Measurements from ENCODE around the gene NCKAP1. TPM values are rescaled to one million over a fixed set of nuclear protein-coding genes. Genes with fewer than 3 reads are reported as not detected.
"Not testable (repeated sequence)": the region's sequence is repeated elsewhere in the genome, so short reads cannot be mapped to it uniquely, and the experiment has no call there.

The NCKAP1 gene
- total and polyA plus RNA-seq, 4 experiments from 2014 or later = 0.24 to 6.3 (median 3.2) TPM

DNA sequence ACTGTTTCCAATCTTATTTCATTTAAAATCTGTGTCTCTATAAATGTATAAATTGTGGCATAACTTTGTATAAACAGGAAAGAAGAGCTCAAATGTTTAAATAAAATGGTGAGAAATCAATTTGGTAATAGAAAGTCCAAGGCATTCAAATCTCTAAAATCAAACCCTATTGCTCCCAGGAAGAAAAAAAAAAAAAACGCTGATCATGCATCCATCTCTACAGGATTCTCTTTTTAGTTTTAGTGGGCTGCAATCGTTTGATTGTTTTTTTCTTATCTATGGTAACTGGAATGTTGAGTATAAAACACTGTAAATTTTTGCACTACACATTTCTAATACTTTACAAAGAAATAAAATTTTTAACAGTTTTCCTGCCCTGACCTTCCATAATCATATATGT is 75.6 kb downstream of the NCKAP1 start:
- Histone ChIP-seq H3K27ac (ENCODE audit: low read depth, low read length) (no peak overlapping the region), H3K36me3 (ENCODE audit: insufficient read depth, low read length) (no peaks in the 10 kb centered on the region), H3K4me3 (ENCODE audit: low read length in 2 of 2) (no peak overlapping the region), H3K4me1 (ENCODE audit: insufficient read depth, low read length) (no peaks in the 10 kb centered on the region), H3K27me3 (ENCODE audit: insufficient read depth, low read length) (no peaks in the 10 kb centered on the region), H3K9me3 (ENCODE audit: control insufficient read depth in 1 of 2, low read length in 2 of 2) (no peaks in the 10 kb centered on the region)
- intact Hi-C loops (cut with micrococcal nuclease) = no loop called here
- Mint-ChIP-seq H3K36me3 (peaks cover 16 to 25% of the 10 kb centered on the region in 2 donors), H3K9me3 (peaks cover 0 to 5% (median 0%) of the 10 kb centered on the region in 8 donors), H3K27ac (no peak overlapping the region), H3K27me3 (no peaks in the 10 kb centered on the region), H3K4me3 (no peak overlapping the region), H3K4me1 (no peaks in the 10 kb centered on the region)
- ChIA-PET POLR2A (ENCODE audit: partially characterized antibody) (no interaction called here), CTCF (ENCODE audit: partially characterized antibody) (no interaction called here)
- DNase-seq = no peak

DNA sequence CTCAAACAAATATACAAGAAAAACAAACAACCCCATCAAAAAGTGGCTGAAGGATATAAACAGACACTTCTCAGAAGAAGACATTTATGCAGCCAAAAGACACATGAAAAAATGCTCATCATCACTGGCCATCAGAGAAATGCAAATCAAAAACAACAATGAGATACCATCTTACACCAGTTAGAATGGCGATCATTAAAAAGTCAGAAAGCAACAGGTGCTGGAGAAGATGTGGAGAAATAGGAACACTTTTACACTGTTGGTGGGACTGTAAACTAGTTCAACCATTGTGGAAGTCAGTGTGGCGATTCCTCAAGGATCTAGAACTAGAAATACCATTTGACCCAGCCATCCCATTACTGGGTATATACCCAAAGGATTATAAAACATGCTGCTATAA is 77.4 kb downstream of the NCKAP1 start:
- H3K27me3 ChIP-seq (ENCODE audit: insufficient read depth, low read length); DNase-seq; H3K9me3 Mint-ChIP-seq; H3K36me3 ChIP-seq (ENCODE audit: insufficient read depth, low read length); H3K4me1 Mint-ChIP-seq; H3K4me3 Mint-ChIP-seq; intact Hi-C loops (cut with micrococcal nuclease); CTCF ChIA-PET (ENCODE audit: partially characterized antibody); H3K27ac Mint-ChIP-seq; POLR2A ChIA-PET (ENCODE audit: partially characterized antibody); H3K9me3 ChIP-seq (ENCODE audit: control insufficient read depth in 1 of 2, low read length in 2 of 2); H3K27ac ChIP-seq (ENCODE audit: low read depth, low read length); H3K27me3 Mint-ChIP-seq; H3K4me3 ChIP-seq (ENCODE audit: low read length in 2 of 2); H3K4me1 ChIP-seq (ENCODE audit: insufficient read depth, low read length): not testable (repeated sequence)
- H3K36me3 Mint-ChIP-seq = peaks cover 13 to 25% of the 10 kb centered on the region in 2 donors

- ChIA-PET CTCF (ENCODE audit: partially characterized antibody) (interaction anchor here (0.8 to 1.1 kb wide), 2 partner anchors 26 to 768 kb away, joined by 3 read pairs; no protein-coding TSS in a partner anchor), POLR2A (ENCODE audit: partially characterized antibody) (no interaction called here)
- H3K27me3 ChIP-seq (ENCODE audit: insufficient read depth, low read length) = no peaks in the 10 kb centered on the region
- H3K9me3 ChIP-seq (ENCODE audit: control insufficient read depth in 1 of 2, low read length in 2 of 2) = no peaks in the 10 kb centered on the region
- H3K4me3 ChIP-seq (ENCODE audit: low read length in 2 of 2) = no peak overlapping the region
- H3K27ac Mint-ChIP-seq = no peak overlapping the region
- no peaks in the 10 kb centered on the region for H3K4me1 ChIP-seq (ENCODE audit: insufficient read depth, low read length)
- no peak overlapping the region for H3K4me3 Mint-ChIP-seq
- DNase-seq = no peak
- no peaks in the 10 kb centered on the region for H3K36me3 ChIP-seq (ENCODE audit: insufficient read depth, low read length)
- intact Hi-C loops (cut with micrococcal nuclease) = no loop called here
- H3K36me3 Mint-ChIP-seq = peaks cover 14 to 32% of the 10 kb centered on the region in 2 donors
- no peaks in the 10 kb centered on the region for H3K4me1 Mint-ChIP-seq
- H3K27me3 Mint-ChIP-seq = no peaks in the 10 kb centered on the region
- no peak overlapping the region for H3K27ac ChIP-seq (ENCODE audit: low read depth, low read length)
- no peaks in the 10 kb centered on the region for H3K9me3 Mint-ChIP-seq
These were observed 83.5 kb downstream of the NCKAP1 start for GRCh38 chr2:182954789-182955188.

DNA sequence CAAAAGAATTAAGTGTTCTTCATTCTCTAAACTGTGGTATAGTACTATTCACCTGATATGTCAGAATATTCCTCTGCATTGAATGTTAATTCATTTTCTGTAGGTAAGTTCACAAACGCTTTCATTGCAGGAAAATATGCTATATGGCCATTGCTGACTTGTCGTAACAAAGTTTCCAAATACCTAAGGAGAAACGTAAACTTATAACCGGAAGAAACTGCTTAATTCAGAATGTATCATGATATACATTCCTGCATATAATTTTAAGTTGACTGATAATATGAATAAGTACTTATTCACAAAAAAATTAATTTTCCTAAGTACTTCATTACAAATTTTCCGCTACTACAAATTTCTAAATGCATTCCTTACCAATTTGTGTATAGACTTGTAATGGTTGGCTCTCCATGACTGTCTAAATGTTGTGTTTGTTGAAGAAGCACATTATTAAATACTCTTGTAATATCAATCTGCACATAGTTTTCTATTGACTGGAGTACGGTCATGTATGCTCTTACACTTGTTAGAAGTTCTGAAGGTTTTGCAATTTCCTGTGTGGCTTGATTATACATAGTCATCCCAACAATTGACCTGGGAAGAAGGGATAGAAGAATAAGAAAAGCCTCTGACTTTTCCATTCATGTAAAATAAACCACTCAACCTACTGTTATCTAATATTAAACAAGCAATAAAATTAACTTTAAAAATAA is 85.4 kb downstream of the NCKAP1 start:
- DNase-seq = no peak
- H3K27ac ChIP-seq (ENCODE audit: low read depth, low read length) = no peak overlapping the region
- no peaks in the 10 kb centered on the region for H3K4me1 ChIP-seq (ENCODE audit: insufficient read depth, low read length)
- H3K4me3 ChIP-seq (ENCODE audit: low read length in 2 of 2) = no peak overlapping the region
- Mint-ChIP-seq H3K36me3 (peaks cover 9 to 32% of the 10 kb centered on the region in 2 donors), H3K27ac (no peak overlapping the region), H3K4me3 (no peak overlapping the region), H3K9me3 (no peaks in the 10 kb centered on the region), H3K4me1 (peaks cover 0 to 3% (median 0%) of the 10 kb centered on the region in 4 donors), H3K27me3 (no peaks in the 10 kb centered on the region)
- POLR2A ChIA-PET (ENCODE audit: partially characterized antibody) = no interaction called here
- no peaks in the 10 kb centered on the region for H3K36me3 ChIP-seq (ENCODE audit: insufficient read depth, low read length)
- CTCF ChIA-PET (ENCODE audit: partially characterized antibody) = no interaction called here
- H3K27me3 ChIP-seq (ENCODE audit: insufficient read depth, low read length) = no peaks in the 10 kb centered on the region
- no peaks in the 10 kb centered on the region for H3K9me3 ChIP-seq (ENCODE audit: control insufficient read depth in 1 of 2, low read length in 2 of 2)
- intact Hi-C loops (cut with micrococcal nuclease) = no loop called here

DNA sequence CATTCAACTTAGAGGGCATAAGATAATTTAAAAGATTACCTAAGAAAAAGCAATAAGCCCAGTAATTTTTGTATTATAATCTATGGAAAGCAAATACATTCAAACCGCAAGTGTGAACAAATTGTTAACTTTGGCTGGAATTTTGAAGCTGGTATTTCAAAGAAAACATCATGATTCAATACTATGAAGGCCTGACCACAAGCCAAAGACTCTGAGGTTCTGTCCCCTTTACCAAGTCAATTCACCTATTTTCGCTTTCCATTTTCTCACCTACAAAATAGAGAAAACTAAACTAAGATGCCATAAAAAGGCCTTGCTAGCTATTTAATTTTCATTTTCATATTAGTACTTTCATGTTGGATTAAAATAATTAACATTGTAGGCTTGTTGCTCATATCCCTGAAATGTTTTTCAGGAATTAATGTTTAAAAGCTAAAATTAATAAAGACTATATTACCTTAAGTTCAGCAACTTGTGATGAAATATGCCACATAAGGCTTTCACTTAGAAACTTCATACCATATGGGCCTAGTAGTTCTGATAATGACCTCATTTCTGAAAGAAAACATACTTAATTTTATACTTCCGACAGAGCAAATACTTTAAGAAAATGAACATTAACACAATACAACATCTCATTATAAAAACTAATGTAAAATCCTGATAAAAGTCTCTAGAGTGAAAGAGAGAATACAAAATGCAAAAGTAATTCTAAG is 86.2 kb downstream of the NCKAP1 start:
- no peaks in the 10 kb centered on the region for H3K36me3 ChIP-seq (ENCODE audit: insufficient read depth, low read length)
- H3K27me3 ChIP-seq (ENCODE audit: insufficient read depth, low read length) = no peaks in the 10 kb centered on the region
- H3K27ac ChIP-seq (ENCODE audit: low read depth, low read length) = no peak overlapping the region
- H3K4me1 Mint-ChIP-seq = peaks cover 0 to 3% (median 0%) of the 10 kb centered on the region in 4 donors
- ChIA-PET CTCF (ENCODE audit: partially characterized antibody) (no interaction called here), POLR2A (ENCODE audit: partially characterized antibody) (no interaction called here)
- no peak for DNase-seq
- no peak overlapping the region for H3K27ac Mint-ChIP-seq
- no peaks in the 10 kb centered on the region for H3K9me3 Mint-ChIP-seq
- no peak overlapping the region for H3K4me3 ChIP-seq (ENCODE audit: low read length in 2 of 2)
- no peaks in the 10 kb centered on the region for H3K4me1 ChIP-seq (ENCODE audit: insufficient read depth, low read length)
- intact Hi-C loops (cut with micrococcal nuclease) = no loop called here
- H3K4me3 Mint-ChIP-seq = no peak overlapping the region
- no peaks in the 10 kb centered on the region for H3K27me3 Mint-ChIP-seq
- H3K36me3 Mint-ChIP-seq = peaks cover 9 to 25% of the 10 kb centered on the region in 2 donors
- H3K9me3 ChIP-seq (ENCODE audit: control insufficient read depth in 1 of 2, low read length in 2 of 2) = no peaks in the 10 kb centered on the region

- Histone ChIP-seq H3K4me3 (ENCODE audit: low read length in 2 of 2) (no peak overlapping the region), H3K9me3 (ENCODE audit: control insufficient read depth in 1 of 2, low read length in 2 of 2) (no peaks in the 10 kb centered on the region), H3K27ac (ENCODE audit: low read depth, low read length) (no peak overlapping the region), H3K36me3 (ENCODE audit: insufficient read depth, low read length) (no peaks in the 10 kb centered on the region), H3K27me3 (ENCODE audit: insufficient read depth, low read length) (no peaks in the 10 kb centered on the region), H3K4me1 (ENCODE audit: insufficient read depth, low read length) (no peaks in the 10 kb centered on the region)
- Mint-ChIP-seq H3K4me3 (no peak overlapping the region), H3K4me1 (peaks cover 0 to 3% (median under 1%) of the 10 kb centered on the region in 4 donors), H3K9me3 (no peaks in the 10 kb centered on the region), H3K27ac (no peak overlapping the region), H3K27me3 (no peaks in the 10 kb centered on the region), H3K36me3 (peaks cover 11 to 33% of the 10 kb centered on the region in 2 donors)
- CTCF ChIA-PET (ENCODE audit: partially characterized antibody) = interaction anchor here (2.3 kb wide), 1 partner anchor 29 kb away, joined by 11 read pairs; no protein-coding TSS in a partner anchor
- POLR2A ChIA-PET (ENCODE audit: partially characterized antibody) = no interaction called here
- no peak for DNase-seq
- intact Hi-C loops (cut with micrococcal nuclease) = no loop called here
These were observed 87.7 kb downstream of the NCKAP1 start for GRCh38 chr2:182950546-182950945.

DNA sequence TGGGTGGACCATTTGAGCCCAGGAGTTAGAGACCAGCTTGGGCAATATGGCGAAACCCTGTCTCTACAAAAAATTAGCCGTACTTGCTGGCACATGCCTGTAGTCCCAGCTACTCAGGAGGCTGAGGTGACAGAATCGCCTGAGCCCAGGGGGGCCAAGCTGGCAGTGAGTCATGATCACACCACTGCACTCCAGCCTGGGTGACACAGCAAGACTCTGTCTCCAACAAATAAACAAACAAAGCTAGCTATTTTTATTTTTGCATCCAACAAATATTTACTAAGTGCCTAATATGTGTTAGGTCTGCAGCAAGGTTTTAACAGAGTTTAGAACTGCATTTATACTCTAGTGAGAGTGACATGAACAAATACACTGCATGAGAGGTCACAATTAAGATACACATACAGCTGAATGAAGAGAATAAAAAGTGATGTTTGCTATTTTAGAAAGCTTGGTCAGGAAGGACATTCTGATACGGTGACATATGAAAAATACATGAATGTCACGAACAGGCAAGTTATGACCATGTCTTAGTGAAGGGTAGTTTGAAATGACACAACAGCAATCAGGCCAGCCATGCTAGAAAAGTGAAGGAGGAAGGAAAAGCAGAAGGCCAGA is 88.6 kb downstream of the NCKAP1 start:
- Histone ChIP-seq H3K27ac (ENCODE audit: low read depth, low read length) (no peak overlapping the region), H3K9me3 (ENCODE audit: control insufficient read depth in 1 of 2, low read length in 2 of 2) (no peaks in the 10 kb centered on the region), H3K27me3 (ENCODE audit: insufficient read depth, low read length) (no peaks in the 10 kb centered on the region), H3K4me3 (ENCODE audit: low read length in 2 of 2) (no peak overlapping the region), H3K36me3 (ENCODE audit: insufficient read depth, low read length) (no peaks in the 10 kb centered on the region), H3K4me1 (ENCODE audit: insufficient read depth, low read length) (no peaks in the 10 kb centered on the region)
- CTCF ChIA-PET (ENCODE audit: partially characterized antibody) = interaction anchor here (2.3 kb wide), 1 partner anchor 30 kb away, joined by 11 read pairs; no protein-coding TSS in a partner anchor
- no peak overlapping the region for H3K4me3 Mint-ChIP-seq
- peaks cover 11 to 30% of the 10 kb centered on the region in 2 donors for H3K36me3 Mint-ChIP-seq
- POLR2A ChIA-PET (ENCODE audit: partially characterized antibody) = no interaction called here
- no peaks in the 10 kb centered on the region for H3K9me3 Mint-ChIP-seq
- no peaks in the 10 kb centered on the region for H3K27me3 Mint-ChIP-seq
- peaks cover 0 to 3% (median under 1%) of the 10 kb centered on the region in 4 donors for H3K4me1 Mint-ChIP-seq
- no peak overlapping the region for H3K27ac Mint-ChIP-seq
- DNase-seq = no peak
- intact Hi-C loops (cut with micrococcal nuclease) = no loop called here
